VCaP (cell line): ENCODE results near the gene RYR3.
A peak's percentile ranks its signal among the peaks of the same experiment; 100 is the strongest.

Source experiments
- H3K27ac ChIP-seq: fragments of 450-650 bp; 2 replicates; pipeline ENCODE4 v1.5.1; 2017
- TF ChIP-seq, protein P1 (sequence below): fragments of 450-650 bp; conservative IDR thresholded peaks from 2 replicates; pipeline ENCODE4 v1.5.1; 2017; ENCODE audit warnings: mild to moderate bottlenecking, moderate library complexity

The RYR3 gene

DNA sequence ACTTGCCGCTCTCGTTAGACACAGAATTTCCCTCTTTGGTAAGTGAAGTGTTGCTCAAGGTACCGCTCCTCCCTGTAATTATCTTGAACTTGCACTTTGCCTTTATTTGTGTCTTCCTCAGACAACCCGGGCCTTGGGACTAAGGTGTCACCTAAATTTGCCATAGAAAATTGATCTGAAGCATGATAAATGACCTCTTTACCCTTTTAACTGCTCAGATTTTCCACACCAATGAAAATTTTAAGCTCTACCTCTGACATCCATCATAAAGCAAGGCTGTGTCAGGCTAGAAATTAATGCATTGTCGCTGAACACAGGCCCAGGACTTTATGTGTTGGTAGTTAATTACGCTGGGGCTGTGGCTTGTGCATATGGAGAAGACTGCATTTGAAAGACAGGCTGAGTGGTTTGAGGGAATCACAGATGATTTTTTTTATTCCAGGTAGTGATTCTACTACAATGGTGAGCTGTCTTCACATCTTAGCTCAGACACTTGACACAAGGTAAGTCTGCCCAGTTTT lies 458.0 kb downstream of the RYR3 start:
- H3K27ac ChIP-seq, result no peak overlapping the region
- TF ChIP-seq, protein P1, sequence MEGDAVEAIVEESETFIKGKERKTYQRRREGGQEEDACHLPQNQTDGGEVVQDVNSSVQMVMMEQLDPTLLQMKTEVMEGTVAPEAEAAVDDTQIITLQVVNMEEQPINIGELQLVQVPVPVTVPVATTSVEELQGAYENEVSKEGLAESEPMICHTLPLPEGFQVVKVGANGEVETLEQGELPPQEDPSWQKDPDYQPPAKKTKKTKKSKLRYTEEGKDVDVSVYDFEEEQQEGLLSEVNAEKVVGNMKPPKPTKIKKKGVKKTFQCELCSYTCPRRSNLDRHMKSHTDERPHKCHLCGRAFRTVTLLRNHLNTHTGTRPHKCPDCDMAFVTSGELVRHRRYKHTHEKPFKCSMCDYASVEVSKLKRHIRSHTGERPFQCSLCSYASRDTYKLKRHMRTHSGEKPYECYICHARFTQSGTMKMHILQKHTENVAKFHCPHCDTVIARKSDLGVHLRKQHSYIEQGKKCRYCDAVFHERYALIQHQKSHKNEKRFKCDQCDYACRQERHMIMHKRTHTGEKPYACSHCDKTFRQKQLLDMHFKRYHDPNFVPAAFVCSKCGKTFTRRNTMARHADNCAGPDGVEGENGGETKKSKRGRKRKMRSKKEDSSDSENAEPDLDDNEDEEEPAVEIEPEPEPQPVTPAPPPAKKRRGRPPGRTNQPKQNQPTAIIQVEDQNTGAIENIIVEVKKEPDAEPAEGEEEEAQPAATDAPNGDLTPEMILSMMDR, result no peak

DNA sequence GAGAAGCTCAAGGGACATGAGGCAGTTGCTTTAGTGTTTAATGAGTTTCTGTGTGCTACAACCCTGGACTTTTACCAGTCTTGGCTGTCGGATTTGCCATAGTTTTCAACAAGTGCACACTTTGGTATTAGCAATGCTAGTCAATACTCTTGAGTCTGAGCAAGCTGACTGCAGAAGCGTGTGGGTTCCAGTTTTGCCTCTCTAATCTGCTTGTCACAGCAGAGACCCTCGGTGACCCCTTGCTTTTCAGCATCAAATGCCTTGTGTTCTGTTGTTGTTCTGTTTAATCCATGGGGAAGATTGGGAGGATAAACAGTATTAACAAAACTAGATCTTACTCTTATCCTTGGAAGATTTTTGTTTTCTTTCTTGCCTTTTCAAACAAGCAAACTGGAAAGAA lies 463.2 kb downstream of the RYR3 start:
- TF ChIP-seq, protein P1, result no peak
- no peak overlapping the region for H3K27ac ChIP-seq

DNA sequence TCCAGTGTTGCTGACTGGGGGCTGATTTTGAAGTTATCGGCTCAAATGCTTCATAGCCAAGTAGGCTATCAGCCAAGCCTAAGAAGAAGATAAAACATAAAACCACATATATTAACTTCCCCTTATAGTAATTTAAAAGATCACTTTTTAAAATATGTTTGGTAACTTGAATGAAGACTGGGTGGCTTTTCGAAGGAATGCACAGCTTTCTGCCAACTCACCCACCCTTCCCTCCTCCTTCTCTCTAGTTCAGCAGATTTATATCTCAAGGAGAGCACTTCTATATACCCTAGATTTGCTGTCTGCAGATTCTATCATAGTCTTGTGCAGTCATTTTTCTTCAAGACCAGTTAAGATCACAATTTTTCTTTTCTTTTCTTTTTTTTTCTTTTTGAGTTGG lies 468.1 kb downstream of the RYR3 start:
- TF ChIP-seq, protein P1, result no peak
- H3K27ac ChIP-seq, result no peak overlapping the region

DNA sequence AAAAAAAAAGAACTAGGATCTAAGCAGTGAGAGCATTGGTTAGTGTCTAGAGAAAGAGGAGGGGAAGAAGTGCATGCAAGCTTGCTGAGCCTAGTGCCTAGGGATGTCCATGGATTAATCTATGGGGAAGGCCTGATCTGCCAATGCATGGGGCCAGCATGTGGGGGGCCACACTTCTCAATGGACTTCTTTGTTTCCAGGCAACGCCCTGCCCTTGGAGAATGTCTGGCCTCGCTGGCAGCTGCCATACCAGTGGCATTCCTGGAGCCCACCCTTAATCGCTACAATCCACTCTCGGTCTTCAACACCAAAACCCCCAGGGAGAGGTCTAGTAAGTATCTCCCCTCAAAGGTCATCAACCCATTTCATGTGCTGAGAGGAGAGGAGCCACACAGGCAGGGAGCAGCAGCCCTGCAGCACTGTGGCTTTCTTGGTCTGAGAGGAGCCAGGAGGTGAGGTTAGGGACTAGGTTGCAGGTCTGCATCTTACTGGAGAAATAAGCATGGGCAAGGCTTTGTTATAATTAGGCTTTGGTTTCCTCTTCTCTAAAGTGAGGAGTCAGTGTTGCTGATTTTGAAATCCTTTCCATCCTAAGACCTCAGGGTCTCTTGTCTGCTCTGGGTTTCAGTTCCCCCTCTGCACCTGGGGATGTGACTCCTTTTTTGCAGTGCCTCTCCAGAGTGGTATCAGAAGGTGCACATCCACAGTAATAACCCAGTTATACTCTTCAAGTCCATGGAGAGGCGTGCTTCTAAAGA lies 469.4 kb downstream of the RYR3 start:
- TF ChIP-seq, protein P1, result no peak
- no peak overlapping the region for H3K27ac ChIP-seq

DNA sequence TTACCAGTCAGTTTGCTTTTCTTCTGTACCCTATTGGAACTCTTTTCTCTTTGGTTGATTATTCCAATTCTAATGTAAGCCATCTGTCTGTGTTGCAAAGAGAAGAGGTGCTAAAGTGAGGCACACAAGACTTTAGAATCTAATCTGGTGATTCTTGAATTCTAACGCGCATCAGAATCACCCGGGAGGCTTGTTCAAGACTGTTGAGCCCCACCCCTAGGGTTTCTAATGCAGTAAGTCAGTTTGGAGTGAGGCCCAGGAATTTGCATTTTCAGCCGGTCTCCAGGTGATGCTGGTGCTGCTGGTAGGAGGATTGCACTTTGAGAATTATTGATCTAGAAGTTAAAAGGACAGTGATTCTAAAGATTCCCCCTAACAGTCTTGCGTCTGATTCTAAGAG lies 472.2 kb downstream of the RYR3 start:
- TF ChIP-seq, protein P1, result no peak

DNA sequence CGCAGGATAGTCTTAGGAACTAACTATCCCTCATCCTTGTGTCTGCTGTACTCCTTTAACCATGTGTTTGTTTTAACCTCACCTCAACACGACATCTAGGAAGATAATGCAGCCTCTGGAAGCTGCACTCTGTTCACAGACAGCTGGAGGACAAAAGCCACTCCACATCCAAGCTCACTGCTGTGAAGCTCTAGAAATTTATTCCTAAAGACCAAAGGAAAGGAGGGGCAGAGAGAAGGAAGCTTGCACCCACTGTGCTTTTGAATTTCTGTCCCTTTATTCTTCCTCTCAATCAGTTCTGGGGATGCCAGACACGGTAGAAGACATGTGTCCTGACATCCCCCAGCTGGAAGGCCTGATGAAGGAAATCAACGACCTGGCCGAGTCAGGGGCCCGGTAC lies 474.6 kb downstream of the RYR3 start:
- TF ChIP-seq, protein P1, result no peak

More for the DNA sequence above, 472.2 kb downstream of the RYR3 start:
- H3K27ac ChIP-seq, result peak overlapping the region; percentile 68

DNA sequence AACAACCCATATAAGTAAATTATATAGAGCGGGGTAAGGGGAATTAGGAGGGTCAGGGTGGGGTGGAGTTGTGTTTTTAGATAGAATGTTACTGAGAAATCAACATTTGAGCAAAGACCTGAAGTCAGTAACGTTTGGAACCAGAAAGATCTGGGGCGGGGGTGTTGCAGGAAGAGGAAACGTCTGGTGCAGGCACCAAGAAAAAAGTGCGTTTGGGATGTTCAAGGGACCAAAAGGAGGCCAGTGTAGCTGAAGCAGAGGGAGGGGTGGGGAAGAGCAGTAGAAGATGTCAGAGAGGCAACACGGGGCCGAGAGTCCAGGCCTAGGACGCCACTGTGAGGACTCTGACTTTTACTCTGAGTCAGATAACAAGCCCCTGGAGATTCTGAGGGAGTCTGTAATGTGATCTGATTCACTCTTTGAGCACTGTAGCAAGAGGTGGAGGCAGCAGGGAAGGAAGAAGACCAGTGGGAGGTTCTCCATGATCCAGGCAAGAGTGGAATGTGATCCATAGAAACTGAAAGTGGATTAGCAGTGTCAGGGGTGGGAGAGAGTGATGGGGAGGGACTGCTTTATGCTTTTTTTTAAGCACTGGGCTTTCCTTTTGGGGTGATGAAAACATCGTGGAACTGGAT lies 478.3 kb downstream of the RYR3 start:
- TF ChIP-seq, protein P1, result no peak

More for the DNA sequence above, 474.6 kb downstream of the RYR3 start:
- H3K27ac ChIP-seq, result no peak overlapping the region

More for the DNA sequence above, 478.3 kb downstream of the RYR3 start:
- no peak overlapping the region for H3K27ac ChIP-seq
